Peyer's patch (tissue), 4 donors: ENCODE results near the gene BCKDK.

ENCODE experiments used
- POLR2A ChIP-seq, 2 donors: fragments of 450-650 bp; IDR thresholded peaks; one replicate each; pipeline ENCODE4 v1.5.1; 2017; ENCODE audit warnings: antibody characterized with exemption in 2 of 2, mild to moderate bottlenecking in 2 of 2, moderate library complexity in 2 of 2
- TF ChIP-seq, protein P1 (sequence below), 6 experiments: fragments of 450-650 bp in 4 of 6; fragments of 200-600 bp in 2 of 6; sonication (generic) in 1 of 6; IDR thresholded peaks; one replicate each; pipeline ENCODE4 v1.5.1; 2017 to 2019; ENCODE audit warnings: antibody characterized with exemption in 6 of 6, mild to moderate bottlenecking in 3 of 6, moderate library complexity in 1 of 6

DNA sequence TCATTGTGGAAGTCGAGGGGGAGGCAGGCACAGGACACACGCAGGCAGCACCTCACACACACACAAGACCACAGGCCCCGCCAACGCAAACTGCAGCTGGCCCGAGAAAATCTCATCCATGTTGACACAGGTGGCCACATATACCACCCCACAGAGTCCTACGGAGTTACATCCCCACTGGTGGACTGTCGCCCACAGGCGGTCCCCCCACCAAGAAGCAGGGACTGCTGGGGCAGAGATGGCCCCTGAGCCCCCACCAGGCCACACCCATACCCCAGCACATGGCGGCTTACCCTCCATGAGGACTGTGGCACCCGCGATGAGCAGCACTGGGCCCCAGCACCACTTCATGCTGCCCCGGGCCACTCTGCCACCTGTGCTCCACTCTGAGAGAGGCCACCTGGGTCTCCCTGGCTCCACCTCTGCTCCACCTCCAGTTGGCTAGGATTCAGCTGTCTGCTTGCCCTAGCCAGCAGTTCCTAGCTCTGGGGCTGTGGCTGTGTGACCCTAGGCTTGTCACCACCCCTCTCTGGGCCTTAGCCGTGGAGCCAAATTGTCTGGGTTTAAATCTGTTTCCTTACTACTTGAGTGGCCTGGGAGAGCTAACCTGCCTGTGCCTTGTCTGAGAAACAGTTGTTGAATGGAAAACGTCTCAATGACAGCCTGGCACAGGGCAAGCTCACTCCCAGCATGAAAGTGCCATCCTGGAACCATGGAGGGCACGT lies 19.6 kb upstream of the BCKDK start, which contains the start of gene PRSS53:
- TF ChIP-seq POLR2A (IDR thresholded peaks at IDR 0.05): no peak
- TF ChIP-seq, protein P1, sequence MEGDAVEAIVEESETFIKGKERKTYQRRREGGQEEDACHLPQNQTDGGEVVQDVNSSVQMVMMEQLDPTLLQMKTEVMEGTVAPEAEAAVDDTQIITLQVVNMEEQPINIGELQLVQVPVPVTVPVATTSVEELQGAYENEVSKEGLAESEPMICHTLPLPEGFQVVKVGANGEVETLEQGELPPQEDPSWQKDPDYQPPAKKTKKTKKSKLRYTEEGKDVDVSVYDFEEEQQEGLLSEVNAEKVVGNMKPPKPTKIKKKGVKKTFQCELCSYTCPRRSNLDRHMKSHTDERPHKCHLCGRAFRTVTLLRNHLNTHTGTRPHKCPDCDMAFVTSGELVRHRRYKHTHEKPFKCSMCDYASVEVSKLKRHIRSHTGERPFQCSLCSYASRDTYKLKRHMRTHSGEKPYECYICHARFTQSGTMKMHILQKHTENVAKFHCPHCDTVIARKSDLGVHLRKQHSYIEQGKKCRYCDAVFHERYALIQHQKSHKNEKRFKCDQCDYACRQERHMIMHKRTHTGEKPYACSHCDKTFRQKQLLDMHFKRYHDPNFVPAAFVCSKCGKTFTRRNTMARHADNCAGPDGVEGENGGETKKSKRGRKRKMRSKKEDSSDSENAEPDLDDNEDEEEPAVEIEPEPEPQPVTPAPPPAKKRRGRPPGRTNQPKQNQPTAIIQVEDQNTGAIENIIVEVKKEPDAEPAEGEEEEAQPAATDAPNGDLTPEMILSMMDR (IDR thresholded peaks at IDR 0.05): no peak
